ENCODE measurements around the gene PRTN3.

DNA sequence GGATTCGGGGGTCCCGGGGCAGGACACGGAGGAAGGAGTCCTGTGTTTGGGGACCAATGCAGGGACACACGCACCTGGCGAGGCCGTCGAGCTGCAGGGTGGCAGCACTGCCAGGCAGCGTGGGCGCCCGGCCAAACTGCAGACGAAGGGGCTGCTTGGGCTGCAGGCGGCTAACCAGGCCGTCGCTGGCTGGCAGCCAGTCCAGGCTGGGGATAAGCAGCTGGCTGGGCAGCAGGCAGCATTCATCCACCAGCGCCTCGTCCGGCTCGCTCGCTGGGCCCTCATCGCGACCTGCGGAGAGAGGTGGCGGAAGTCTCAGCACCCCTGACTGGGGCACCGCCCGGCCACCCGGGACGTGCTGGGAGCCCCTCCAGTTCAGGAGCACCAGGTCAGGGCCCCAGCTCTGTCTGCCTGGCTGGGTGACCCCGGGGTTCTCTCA, 30.2 kb downstream of the PRTN3 start:
- TF ChIP-seq, protein P1, sequence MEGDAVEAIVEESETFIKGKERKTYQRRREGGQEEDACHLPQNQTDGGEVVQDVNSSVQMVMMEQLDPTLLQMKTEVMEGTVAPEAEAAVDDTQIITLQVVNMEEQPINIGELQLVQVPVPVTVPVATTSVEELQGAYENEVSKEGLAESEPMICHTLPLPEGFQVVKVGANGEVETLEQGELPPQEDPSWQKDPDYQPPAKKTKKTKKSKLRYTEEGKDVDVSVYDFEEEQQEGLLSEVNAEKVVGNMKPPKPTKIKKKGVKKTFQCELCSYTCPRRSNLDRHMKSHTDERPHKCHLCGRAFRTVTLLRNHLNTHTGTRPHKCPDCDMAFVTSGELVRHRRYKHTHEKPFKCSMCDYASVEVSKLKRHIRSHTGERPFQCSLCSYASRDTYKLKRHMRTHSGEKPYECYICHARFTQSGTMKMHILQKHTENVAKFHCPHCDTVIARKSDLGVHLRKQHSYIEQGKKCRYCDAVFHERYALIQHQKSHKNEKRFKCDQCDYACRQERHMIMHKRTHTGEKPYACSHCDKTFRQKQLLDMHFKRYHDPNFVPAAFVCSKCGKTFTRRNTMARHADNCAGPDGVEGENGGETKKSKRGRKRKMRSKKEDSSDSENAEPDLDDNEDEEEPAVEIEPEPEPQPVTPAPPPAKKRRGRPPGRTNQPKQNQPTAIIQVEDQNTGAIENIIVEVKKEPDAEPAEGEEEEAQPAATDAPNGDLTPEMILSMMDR (IDR thresholded peaks at IDR 0.05), result no peak
- TF ChIP-seq EZH2phosphoT487 (IDR thresholded peaks at IDR 0.05) (no peak), EZH2 (IDR thresholded peaks at IDR 0.05) (no peak)

Measured in neural progenitor cell (in vitro differentiated cells).